ENCODE measurements around the gene EPAS1.

Gene EPAS1

DNA sequence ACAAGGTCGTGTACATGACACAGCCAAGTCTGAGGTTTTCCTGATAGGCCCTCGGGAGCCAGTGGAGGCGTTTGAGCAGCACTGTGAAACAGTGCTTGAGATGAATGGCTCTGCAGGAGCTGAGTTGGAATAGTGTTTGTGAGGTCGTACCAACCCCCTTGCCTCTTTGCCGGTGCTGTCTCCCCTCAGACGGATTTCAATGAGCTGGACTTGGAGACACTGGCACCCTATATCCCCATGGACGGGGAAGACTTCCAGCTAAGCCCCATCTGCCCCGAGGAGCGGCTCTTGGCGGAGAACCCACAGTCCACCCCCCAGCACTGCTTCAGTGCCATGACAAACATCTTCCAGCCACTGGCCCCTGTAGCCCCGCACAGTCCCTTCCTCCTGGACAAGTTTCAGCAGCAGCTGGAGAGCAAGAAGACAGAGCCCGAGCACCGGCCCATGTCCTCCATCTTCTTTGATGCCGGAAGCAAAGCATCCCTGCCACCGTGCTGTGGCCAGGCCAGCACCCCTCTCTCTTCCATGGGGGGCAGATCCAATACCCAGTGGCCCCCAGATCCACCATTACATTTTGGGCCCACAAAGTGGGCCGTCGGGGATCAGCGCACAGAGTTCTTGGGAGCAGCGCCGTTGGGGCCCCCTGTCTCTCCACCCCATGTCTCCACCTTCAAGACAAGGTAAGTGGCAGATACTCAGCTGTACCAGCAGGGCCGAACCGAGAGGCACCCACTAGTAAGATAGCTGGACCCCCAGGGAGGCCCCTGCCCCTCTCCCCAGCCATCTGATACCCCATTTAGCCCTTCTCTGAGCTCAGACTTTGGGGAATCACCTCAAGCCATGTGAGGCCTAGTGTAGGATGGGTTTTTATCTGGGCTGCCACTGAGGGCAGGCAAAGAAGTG lies 83.1 kb downstream of the EPAS1 start:
- DNase-seq (ENCODE audit: insufficient read length, low spot score) (no peak), FAIRE-seq (no peak)

DNA sequence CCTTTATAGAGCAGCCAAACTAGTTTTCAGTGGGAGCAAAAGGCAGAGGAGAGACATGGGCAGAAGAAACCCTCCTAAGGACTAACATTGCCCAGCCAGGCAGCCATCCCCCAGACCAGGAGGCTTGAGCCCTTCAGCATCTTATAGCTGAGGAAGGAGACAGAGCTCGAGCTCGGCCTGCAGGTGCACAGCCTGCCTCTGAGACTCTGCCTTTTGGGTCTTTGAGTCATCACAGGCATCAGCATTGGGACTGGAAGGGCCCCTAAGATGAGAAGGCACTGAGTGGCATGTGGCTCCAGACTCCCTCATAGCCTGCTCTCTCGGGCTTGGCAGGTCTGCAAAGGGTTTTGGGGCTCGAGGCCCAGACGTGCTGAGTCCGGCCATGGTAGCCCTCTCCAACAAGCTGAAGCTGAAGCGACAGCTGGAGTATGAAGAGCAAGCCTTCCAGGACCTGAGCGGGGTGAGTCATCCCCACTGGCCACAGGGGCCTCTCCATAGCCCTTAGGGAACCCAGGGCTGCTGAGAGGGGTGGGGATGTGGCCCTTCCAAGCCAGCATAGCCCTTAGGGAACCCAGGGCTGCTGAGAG lies 84.1 kb downstream of the EPAS1 start:
- FAIRE-seq, result no peak
- no peak for DNase-seq (ENCODE audit: insufficient read length, low spot score)

DNA sequence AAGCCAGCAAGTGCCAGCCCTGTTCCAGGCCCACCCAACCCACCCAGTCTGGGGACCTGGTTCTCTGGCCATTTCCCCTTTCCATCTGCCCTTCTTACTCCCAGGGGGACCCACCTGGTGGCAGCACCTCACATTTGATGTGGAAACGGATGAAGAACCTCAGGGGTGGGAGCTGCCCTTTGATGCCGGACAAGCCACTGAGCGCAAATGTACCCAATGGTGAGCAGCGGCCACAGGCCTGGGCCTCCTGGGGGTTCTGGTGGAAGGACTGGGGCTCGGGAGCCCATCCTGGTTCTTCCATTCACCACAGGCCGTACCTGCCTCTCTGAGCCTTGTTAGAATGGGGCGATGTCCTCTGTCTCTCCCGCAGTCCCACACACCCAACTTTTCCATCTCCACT lies 84.7 kb downstream of the EPAS1 start:
- DNase-seq (ENCODE audit: insufficient read length, low spot score) (no peak), FAIRE-seq (no peak)

DNA sequence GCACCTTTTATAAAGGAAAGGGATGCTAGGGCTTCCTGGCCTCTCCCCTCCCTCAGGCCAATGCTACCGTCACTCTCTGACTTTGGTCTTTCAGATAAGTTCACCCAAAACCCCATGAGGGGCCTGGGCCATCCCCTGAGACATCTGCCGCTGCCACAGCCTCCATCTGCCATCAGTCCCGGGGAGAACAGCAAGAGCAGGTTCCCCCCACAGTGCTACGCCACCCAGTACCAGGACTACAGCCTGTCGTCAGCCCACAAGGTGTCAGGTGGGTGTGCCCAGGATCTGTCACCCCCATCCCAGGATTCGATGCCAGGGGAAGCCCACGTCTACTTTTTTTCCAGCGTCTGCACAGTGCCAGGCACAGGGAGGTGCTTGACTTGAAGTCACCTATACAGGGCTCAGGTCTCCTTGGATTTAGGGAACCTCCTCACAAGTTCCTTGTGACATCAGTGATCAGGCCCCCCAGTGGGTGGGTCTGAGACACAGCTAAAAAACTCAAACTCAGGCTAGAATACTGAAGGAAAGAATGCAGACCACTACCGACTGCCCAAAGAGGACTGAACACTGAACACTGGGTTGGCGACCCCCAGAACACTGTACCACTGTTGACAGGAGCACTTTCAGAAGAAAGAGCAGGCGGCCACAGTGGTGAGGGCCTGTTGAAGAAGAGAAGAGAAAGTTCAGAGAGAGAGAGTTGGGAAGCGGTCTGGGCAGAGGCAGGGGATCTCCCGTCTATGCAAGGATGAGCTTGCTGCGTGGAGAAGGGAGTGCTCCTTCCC lies 85.3 kb downstream of the EPAS1 start:
- FAIRE-seq (no peak), DNase-seq (ENCODE audit: insufficient read length, low spot score) (no peak)

DNA sequence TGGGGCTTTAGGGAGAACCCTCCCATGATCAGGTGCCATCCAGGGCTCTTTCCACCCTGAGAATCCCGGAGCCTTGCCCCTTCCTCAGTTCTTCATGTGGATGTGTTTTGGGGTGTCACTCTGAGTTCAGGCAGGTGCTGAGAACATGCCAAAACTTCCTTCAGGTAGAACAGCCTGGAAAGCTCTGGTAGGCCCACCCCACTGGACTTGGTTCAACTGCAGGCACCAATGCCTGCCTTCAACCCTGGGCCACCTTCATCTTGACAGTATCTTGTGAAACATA lies 85.8 kb downstream of the EPAS1 start:
- no peak for FAIRE-seq

DNA sequence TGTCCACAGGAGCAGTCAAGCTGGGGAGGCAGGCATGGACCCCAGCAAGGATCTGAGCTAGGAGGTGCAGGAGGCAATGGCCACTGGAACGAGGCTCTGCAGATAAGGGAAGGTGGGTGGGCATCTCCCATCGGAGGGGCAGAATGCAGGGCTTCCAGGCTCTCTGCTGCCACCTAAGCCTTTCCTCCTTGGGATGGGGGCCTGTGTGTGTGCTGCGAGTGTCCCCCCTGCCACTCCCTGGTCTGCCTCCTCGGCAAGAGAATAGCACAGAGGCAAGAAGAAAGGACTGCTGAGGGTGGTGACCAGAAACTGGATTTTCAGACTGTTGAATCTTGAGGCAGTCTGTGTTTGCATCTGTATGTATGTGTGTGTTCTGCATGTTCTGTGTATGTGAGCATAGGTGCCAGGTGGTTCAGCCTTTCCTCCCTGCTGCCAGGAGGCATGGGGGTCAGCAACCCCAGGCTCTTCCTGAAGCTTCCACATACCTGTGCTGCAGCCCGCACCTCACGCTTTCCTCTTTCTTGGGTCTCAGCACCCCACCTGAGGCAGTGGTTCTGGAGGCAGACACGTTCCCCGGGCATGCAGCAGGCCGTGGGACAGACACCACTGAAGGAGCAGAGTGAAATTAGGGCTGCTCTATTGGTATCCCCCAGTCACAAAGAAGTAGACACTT lies 86.7 kb downstream of the EPAS1 start:
- no peak for FAIRE-seq

More for the DNA sequence above, 85.8 kb downstream of the EPAS1 start:
- DNase-seq (ENCODE audit: insufficient read length, low spot score), result no peak

DNA sequence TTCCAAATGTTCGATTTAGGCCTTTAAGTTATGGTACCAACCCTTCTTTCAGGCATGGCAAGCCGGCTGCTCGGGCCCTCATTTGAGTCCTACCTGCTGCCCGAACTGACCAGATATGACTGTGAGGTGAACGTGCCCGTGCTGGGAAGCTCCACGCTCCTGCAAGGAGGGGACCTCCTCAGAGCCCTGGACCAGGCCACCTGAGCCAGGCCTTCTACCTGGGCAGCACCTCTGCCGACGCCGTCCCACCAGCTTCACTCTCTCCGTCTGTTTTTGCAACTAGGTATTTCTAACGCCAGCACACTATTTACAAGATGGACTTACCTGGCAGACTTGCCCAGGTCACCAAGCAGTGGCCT lies 87.2 kb downstream of the EPAS1 start:
- no peak for DNase-seq (ENCODE audit: insufficient read length, low spot score)
- FAIRE-seq, result no peak

More for the DNA sequence above, 86.7 kb downstream of the EPAS1 start:
- DNase-seq (ENCODE audit: insufficient read length, low spot score), result no peak

DNA sequence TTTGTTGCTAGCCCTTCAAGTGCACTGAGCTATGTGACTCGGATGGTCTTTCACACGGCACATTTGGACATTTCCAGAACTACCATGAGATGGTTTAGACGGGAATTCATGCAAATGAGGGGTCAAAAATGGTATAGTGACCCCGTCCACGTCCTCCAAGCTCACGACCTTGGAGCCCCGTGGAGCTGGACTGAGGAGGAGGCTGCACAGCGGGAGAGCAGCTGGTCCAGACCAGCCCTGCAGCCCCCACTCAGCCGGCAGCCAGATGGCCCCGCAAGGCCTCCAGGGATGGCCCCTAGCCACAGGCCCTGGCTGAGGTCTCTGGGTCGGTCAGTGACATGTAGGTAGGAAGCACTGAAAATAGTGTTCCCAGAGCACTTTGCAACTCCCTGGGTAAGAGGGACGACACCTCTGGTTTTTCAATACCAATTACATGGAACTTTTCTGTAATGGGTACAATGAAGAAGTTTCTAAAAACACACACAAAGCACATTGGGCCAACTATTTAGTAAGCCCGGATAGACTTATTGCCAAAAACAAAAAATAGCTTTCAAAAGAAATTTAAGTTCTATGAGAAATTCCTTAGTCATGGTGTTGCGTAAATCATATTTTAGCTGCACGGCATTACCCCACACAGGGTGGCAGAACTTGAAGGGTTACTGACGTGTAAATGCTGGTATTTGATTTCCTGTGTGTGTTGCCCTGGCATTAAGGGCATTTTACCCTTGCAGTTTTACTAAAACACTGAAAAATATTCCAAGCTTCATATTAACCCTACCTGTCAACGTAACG lies 88.8 kb downstream of the EPAS1 start:
- FAIRE-seq (no peak), DNase-seq (ENCODE audit: insufficient read length, low spot score) (no peak)

DNA sequence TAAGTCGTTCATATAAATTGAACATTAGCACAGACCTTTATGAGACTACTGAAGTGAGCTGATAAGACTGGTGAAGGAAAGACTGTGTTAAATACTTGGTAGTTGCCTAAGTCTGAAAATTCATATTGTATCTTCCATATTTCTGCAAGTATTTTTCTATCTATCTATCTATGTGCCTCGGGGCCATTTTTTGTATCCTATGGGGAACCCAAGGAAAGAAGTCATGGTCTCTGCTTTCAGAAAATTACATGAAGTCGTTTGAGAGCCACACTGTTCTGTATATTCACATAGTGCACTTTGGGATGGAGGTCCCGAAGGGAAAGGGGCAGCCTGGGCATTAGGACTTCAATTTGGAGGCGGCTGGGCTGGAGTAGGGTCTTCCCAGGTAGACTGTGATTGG lies 89.6 kb downstream of the EPAS1 start:
- no peak for DNase-seq (ENCODE audit: insufficient read length, low spot score)
- no peak for FAIRE-seq

DNA sequence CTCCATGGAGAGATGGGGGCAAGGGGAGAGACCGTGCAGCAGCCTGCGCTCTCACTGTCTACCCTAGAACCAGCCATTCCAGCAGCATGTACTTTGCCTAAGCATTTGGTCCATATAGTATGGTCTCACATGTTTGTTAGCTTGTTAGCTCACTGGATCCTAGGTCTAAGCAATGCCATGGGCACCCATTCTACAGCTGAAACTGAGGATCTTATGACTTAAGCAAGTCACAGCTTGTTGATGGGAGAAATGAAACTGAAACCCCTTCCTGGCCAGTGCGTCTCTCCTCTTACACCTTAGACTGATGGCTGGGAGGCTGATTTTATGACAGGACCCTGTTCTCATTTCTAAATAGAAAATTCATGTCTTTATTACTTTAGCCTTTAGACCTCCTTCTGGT lies 90.1 kb downstream of the EPAS1 start:
- DNase-seq (ENCODE audit: insufficient read length, low spot score) (no peak), FAIRE-seq (no peak)

DNA sequence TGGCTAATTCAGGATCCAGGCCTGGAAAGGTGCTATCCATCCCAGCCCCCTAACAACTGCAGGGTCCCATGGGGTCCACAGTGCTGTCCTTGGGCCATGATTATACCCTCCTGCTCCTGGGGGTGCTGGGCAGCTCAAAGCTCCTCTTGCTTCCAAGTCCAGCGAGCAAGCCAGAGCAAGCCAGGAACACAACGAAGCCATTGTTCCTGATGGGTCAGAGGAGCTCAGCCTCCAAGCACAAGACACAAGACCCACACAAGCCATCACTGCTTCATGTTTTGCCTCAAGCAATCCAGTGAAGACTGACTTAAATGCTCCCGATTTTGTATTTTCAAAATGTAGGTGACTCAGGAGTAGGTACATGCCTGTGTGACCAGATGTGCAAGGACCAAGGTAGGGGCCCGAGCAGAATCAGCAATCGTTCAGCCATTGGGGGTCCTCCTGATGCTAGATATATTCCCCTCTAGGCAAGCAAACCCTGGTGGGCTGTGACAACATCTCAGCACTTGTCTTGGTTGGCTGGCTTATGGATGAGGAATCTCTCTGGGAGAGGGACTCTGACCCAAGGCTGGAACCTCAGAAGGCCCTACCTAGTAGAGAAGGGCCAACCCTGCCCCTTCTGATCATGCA lies 90.8 kb downstream of the EPAS1 start:
- FAIRE-seq, result no peak

DNA sequence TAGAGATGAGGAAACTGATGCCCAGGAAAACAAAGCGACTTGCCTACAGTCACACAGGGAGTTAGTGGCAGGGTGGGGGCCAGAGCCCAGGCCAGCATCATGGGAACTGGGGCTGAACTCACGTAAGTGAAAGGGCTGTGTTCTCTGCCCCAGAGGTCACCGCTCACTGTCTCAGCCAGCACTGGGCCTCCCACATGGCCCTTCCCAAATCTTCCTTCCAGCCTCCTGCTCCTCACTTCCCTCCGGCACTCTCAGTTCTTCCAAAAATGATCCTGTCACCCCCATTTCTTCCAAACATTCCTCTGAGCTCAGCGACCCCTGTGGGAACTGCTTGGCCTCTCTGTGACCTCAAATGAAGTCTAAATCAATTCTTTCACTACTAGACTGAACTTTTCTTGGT lies 91.7 kb downstream of the EPAS1 start:
- FAIRE-seq (no peak), DNase-seq (ENCODE audit: insufficient read length, low spot score) (no peak)

More for the DNA sequence above, 90.8 kb downstream of the EPAS1 start:
- no peak for DNase-seq (ENCODE audit: insufficient read length, low spot score)

DNA sequence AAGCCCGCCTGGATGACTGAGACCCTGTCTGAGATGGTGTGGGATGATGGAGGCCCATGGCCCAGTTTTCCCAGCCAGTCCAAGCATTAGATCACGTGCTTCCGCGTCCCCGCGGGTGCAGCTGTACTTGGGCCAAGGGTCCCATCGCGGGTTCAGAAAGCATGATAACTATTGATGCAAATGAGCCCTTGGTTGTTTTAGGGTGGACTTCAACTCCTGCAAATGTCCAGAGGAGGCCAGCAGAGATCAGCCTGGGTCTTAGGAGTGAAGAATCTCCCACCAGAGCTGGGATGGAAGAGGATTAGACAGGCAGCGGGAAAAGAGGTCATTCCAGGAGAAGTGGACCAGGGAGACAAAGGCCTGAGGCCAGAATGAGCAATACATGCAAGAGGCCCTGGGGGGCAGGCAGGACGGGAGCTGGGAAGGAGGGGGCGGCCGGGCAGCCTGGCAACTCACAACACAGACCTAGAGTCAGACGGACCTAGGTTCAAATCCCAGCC lies 92.3 kb downstream of the EPAS1 start:
- FAIRE-seq (no peak), DNase-seq (ENCODE audit: insufficient read length, low spot score) (no peak)

DNA sequence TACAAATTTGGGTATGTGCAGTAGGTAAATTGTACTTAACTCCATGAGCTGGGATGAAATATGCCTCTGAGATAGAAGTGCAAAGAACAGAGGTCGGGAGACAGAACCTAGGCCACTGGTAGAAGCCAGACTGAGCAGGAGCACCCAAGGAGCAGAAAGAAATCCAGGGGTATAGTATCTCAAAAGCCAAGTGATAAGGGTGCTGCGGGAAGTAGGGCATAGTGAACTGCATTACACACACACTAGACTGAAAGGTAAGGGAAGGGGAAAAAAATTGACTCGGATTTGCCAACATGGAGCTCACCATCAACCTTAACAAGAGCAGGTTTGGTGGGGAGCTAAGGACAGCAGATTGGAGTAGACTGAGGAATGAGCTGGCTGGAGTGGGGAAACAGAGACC lies 92.8 kb downstream of the EPAS1 start:
- FAIRE-seq (no peak), DNase-seq (ENCODE audit: insufficient read length, low spot score) (no peak)

DNA sequence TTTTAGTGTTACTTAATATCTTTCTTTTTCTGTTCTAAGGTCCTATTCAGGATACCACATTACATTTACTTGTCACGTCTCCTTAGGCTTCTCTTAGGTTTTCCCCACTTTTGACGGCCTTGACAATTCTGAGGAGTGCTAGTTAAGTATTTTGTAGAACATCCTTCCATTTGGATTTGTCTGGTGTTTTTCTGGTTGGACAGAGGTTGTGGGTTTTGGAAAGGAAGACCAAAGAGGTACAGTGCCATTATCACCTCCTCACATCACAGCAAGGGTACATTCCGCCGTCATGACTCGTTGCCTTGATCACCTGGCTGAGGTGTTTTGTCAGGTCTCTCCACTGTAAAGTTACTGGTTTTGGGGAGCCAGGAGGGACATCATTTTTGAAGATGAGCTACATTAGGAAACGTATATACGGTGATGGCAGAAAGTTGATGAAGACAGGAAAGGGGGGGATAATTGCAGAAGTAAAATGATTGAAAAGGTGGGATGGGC lies 93.7 kb downstream of the EPAS1 start:
- no peak for DNase-seq (ENCODE audit: insufficient read length, low spot score)
- no peak for FAIRE-seq

DNA sequence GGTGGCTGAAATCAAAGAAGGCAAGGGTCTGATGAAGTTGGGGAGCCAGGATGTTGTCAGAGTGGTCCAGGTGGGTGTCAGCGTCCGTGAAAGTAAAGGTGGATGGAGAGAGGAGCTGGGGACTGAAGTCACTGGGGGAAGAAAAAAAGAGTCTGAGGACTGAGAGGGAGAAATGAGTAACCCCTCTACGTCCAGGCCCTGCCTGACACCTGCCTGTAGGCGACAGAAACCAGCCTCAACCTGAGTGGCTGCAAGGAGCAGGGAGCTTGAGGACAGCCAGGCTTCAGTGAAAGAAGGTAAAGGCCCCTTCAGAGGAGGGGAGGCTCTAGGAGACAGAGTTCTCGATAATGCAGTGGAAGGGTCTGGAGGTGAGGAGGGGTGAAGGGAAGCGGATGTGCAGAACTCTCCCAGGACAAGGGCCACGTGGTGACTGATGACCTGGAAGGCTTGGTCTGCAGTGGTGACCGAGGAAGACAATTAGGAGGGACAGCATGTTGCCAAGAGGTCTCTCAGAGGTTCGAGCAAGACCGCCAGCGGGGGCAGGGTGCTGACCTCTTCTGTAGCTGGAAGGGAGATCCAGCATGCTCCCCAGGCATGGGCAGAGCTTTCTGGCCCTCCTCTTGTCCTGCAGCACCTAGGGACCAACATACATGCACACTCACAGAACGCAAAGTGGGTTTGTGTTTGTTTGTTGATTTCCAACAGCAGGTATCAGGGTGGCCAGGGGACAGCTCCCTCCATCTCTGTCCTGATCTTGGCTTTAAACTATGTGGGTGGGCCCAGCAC lies 95.5 kb downstream of the EPAS1 start:
- no peak for DNase-seq (ENCODE audit: insufficient read length, low spot score)
- FAIRE-seq, result no peak

DNA sequence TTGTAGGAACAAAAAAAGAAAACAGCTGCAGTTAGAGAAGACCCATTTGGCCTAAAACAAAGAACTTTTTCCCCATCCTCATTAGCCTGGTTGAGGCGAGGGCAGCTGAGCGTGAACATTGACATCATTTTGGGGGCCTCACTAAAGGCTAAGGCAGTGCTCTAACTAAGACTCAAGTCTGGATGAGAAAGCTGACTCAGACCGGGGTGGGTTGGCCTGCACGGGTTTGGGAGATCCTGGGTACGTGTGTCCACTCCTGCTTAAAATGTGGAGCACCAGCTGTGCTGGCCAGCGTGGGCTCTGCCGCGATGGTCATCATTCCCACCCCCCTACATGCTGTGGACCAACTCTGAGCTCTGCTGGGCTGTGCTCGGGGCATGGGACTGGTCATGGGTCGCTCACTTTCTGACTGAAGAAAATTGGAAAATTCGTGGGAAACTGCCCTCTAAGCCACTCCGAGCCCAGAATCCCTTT lies 96.2 kb downstream of the EPAS1 start:
- FAIRE-seq, result no peak

DNA sequence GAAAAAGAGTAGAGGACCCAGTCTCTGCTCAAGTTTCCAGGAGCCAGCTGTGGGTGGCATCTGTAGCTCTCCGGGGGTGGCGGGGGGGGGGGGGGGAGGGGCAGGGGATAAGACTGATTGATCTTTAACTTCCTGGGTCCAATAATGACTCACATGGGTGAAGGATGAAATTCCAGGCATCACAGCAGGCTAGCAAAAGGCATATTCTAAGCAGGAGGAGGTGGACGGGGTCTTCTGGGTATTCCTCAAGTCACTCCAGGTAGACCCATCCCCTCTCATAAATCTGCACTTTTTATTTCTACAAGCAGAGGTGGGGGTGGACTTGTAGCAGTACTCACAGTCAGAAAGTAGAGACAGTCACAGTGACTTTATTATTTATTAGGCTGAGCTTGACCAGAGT lies 96.7 kb downstream of the EPAS1 start:
- DNase-seq (ENCODE audit: insufficient read length, low spot score), result no peak
- FAIRE-seq, result no peak

More for the DNA sequence above, 96.2 kb downstream of the EPAS1 start:
- no peak for DNase-seq (ENCODE audit: insufficient read length, low spot score)
